Heart left ventricle (tissue), 16 donors: Measurements from ENCODE around the gene CFAP100. TPM values are rescaled to one million over a fixed set of nuclear protein-coding genes. Genes with fewer than 3 reads are reported as not detected.
A peak's percentile ranks its signal among the peaks of the same experiment; 100 is the strongest.

Source experiments
- ATAC-seq, 4 donors: fragments of 200-7000 bp; cut with Tn5 transposase; one replicate each; pipeline ENCODE4 v1.9.1; 2020 to 2022; ENCODE audit warnings: moderate library complexity in 4 of 4, mild to moderate bottlenecking in 3 of 4, moderate number of reproducible peaks in 1 of 4
- DNase-seq, 5 donors: peaks; one replicate each; pipeline ENCODE4 v3.0.0-alpha.2; 2020
- H3K27ac ChIP-seq, 12 donors: fragments of 200-600 bp; sonication (generic) in 4 of 12; one replicate each; pipeline versions ENCODE4 v1.5.0 to v1.8.0; 2016 to 2022; ENCODE audit warnings: mild to moderate bottlenecking in 2 of 12
- H3K27me3 ChIP-seq, 9 donors: fragments of 200-600 bp; sonication (generic) in 2 of 9; one replicate each; pipeline versions ENCODE4 v1.5.1 to v1.8.0; 2016 to 2022; ENCODE audit warnings: mild to moderate bottlenecking in 3 of 9
- H3K36me3 ChIP-seq, 9 donors: fragments of 200-600 bp; sonication (generic) in 2 of 9; one replicate each; pipeline versions ENCODE4 v1.5.0 to v1.8.0; 2018 to 2022; ENCODE audit warnings: mild to moderate bottlenecking in 2 of 9
- H3K4me1 ChIP-seq, 12 donors: fragments of 200-600 bp; sonication (generic) in 4 of 12; one replicate each; pipeline versions ENCODE4 v1.5.0 to v1.8.0; 2016 to 2022; ENCODE audit warnings: mild to moderate bottlenecking in 3 of 12
- H3K4me3 ChIP-seq, 12 donors: fragments of 200-600 bp; sonication (generic) in 4 of 12; one replicate each; pipeline versions ENCODE4 v1.5.0 to v1.8.0; 2017 to 2022; ENCODE audit warnings: mild to moderate bottlenecking in 9 of 12, moderate library complexity in 4 of 12
- H3K9me3 ChIP-seq, 12 donors: fragments of 200-600 bp; sonication (generic) in 4 of 12; one replicate each; pipeline versions ENCODE4 v1.5.0 to v1.8.0; 2016 to 2022; ENCODE audit warnings: mild to moderate bottlenecking in 1 of 12
- POLR2A ChIP-seq, 2 donors: fragments of 450-650 bp; IDR thresholded peaks; one replicate each; pipeline ENCODE4 v1.6.1; 2017; ENCODE audit warnings: antibody characterized with exemption in 2 of 2, mild to moderate bottlenecking in 2 of 2, moderate library complexity in 2 of 2
- WGBS, 4 donors: extraction: QIAGEN DNeasy Blood & Tissue Kit in 2 of 4; methylation state at CpG; one replicate each; pipeline versions ENCODE4 v1.1.5 to v1.1.7; 2013 to 2018; 5-methylcytosine and 5-hydroxymethylcytosine counted together
- intact Hi-C, 10 donors: fragments of 100-400 bp; cut with DNase I; formaldehyde crosslinking; loops; one replicate each; pipeline versions ENCODE4 v1.11.1 to v1.14.2; 2022
- polyA plus RNA-seq, 2 donors: library from polyadenylated mRNA; stranded (reverse); fragments of 200-250 nt; gene quantifications; one replicate each; pipeline ENCODE4 v1.2.3, GENCODE V29; 2013
- total RNA-seq, 9 donors: library from RNA; depleted of rRNA in 2 of 9; stranded (reverse); fragments of >200 nt in 2 of 9; fragmentation: NEBNext Ultra II Directional in 3 of 9; extraction: Animal tissue kit (Norgen Biotek cat#: 25700) in 3 of 9; gene quantifications; one replicate each; pipeline versions ENCODE4 v1.1.0 to v1.2.4, GENCODE V29; 2016 to 2023
- TF ChIP-seq, protein P1 (sequence below), 12 donors: fragments of 200-600 bp; sonication (generic) in 4 of 12; IDR thresholded peaks; one replicate each; pipeline versions ENCODE4 v1.5.0 to v1.8.0; 2018 to 2022; ENCODE audit warnings: antibody characterized with exemption in 12 of 12, mild to moderate bottlenecking in 5 of 12
- donor health status: ischemic (EF 13 %, LVEDD 7.1; RV severe dilation, severe dysfunction).
- donor health status: healthy with polysubstance abuse.
- donor health status: DM: no; HTN: yes; CAD: no.
- donor health status: DM: no; HTN: no; CAD: no.
- donor health status: ischemic (EF 25% LVEDD 6.9; RV normal size, moderate dysfunction).
- donor health status: ischemic (EF 25% LVEDD 5.7; RV mildly dilated, moderate dysfunction).
- donor health status: healthy.
- donor health status: DM: yes; HTN: yes; CAD: no.
- donor health status: ischemic (EF 35%, LVEDD 5.7; RV mildly dilated, moderate dysfunction).
- donor health status: nonischemic (EF 11% LVEDD 7.7; RV severe dilation, severe dysfunction).
- donor health status: DM: yes; HTN: yes; CAD: no.
- donor health status: PGD.
- donor health status: ischemic (EF 29% LVEDD 5.4; RV normal size, mild dysfunction).
- donor health status: nonischemic (EF 23%, LVEDD 6.1; RV moderate dilation, normal function).

Gene CFAP100
- total and polyA plus RNA-seq, 11 donors = not detected

DNA sequence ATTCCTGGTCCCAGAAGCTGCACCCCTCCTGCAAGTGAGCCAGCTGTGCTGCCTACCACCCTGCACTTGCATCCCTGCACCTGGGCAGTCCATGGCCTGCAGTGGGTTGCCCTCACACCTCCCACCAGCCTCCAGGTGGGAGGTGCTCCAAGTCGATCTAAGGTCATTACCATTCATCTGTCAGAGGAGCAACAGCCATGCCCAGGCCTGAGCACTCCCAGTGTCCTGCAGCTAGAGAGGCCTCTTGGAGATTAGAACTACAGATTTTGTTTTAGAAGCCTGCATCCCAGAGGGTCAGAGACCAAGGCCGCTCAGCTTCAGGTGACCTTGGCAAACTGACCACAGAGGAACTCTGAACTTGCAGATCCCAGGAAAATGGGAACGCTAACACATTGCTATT, 90.0 kb downstream of the CFAP100 start:
- intact Hi-C loops = no loop called here
- Histone ChIP-seq H3K4me1 (peaks cover 0 to 12% (median 9%) of the 10 kb centered on the region in 12 donors), H3K36me3 (no peaks in the 10 kb centered on the region), H3K27ac (no peak overlapping the region), H3K9me3 (no peaks in the 10 kb centered on the region), H3K27me3 (no peaks in the 10 kb centered on the region), H3K4me3 (no peak overlapping the region)
- DNase-seq = peak in 2 of 5 donors; percentile 6 to 33
- ATAC-seq = no peak
- 76 to 87% (median 81%) methylated on average over 3 of the region's 3 CpGs for WGBS, 4 donors
- TF ChIP-seq POLR2A (IDR thresholded peaks at IDR 0.05) = no peak

DNA sequence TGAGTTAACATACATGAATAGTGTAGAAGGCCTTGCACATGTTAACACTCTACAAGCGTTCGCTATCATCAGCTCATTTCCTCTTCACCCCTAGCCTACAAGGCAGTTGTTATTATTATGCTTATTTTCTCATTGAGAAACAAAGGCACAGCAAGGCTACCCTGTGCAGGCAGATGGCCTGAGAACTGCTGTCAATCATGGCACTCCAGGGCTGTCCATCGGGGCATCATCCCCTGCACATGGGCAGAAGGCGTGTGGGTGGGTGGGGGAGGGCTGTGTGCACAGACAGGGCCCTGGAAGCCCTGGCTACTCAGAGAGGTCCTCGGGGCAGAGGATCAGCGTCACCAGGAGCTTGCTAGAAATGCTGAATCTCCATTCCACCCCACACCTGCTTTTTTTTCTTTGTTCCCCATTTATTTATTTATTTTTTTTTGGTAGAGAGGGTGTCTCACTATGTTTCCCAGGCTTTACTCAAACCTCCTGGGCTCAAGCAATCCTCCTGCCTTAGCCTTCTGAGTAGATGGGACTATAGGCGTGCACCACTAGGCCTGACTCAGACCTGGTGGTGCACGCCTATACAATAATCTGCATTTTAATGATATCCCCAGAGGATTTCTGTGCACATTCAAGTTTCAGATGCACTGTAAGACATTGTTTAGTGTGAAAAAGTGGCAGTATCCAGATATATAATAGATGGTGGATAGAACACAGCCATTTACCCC, 90.6 kb downstream of the CFAP100 start:
- H3K36me3 ChIP-seq = no peaks in the 10 kb centered on the region
- intact Hi-C loops = no loop called here
- H3K4me3 ChIP-seq = no peak overlapping the region
- ATAC-seq (no peak), DNase-seq (no peak)
- H3K27ac ChIP-seq = no peak overlapping the region
- no peaks in the 10 kb centered on the region for H3K9me3 ChIP-seq
- TF ChIP-seq, protein P1, sequence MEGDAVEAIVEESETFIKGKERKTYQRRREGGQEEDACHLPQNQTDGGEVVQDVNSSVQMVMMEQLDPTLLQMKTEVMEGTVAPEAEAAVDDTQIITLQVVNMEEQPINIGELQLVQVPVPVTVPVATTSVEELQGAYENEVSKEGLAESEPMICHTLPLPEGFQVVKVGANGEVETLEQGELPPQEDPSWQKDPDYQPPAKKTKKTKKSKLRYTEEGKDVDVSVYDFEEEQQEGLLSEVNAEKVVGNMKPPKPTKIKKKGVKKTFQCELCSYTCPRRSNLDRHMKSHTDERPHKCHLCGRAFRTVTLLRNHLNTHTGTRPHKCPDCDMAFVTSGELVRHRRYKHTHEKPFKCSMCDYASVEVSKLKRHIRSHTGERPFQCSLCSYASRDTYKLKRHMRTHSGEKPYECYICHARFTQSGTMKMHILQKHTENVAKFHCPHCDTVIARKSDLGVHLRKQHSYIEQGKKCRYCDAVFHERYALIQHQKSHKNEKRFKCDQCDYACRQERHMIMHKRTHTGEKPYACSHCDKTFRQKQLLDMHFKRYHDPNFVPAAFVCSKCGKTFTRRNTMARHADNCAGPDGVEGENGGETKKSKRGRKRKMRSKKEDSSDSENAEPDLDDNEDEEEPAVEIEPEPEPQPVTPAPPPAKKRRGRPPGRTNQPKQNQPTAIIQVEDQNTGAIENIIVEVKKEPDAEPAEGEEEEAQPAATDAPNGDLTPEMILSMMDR (IDR thresholded peaks at IDR 0.05) = no peak
- H3K4me1 ChIP-seq = peaks cover 0 to 17% (median 9%) of the 10 kb centered on the region in 12 donors
- H3K27me3 ChIP-seq = no peaks in the 10 kb centered on the region
- WGBS, 4 donors = 84 to 90% (median 89%) methylated on average over 8 of the region's 8 CpGs

DNA sequence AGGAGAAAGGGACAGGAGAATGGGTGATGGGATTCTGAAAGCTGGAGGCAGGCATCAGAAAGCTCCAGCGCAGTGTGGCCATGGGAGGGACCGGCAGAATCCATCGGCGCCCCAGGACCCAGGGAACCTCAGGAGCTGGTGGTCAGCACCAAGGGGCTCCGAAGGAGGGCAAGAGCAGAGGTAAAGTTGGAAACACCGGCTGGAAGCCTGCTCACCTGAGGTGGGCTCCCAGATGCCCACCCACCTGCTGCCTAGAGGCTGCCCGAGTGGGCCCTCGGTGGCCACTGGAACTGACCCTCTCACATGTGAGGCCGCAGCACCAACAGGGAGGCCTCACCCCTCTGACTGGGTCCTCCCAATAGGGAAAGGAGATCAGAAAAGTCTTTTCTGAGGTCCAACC, 91.2 kb downstream of the CFAP100 start:
- Histone ChIP-seq H3K9me3 (no peaks in the 10 kb centered on the region), H3K27me3 (no peaks in the 10 kb centered on the region), H3K4me1 (peaks cover 0 to 21% (median 9%) of the 10 kb centered on the region in 12 donors), H3K4me3 (no peak overlapping the region), H3K27ac (no peak overlapping the region), H3K36me3 (no peaks in the 10 kb centered on the region)
- TF ChIP-seq, protein P1 (IDR thresholded peaks at IDR 0.05) = no peak
- no peak for TF ChIP-seq POLR2A (IDR thresholded peaks at IDR 0.05)
- 94 to 97% (median 96%) methylated on average over 7 to 9 of the region's 9 CpGs for WGBS, 4 donors
- DNase-seq (peak in 2 of 5 donors; percentile 14 to 29), ATAC-seq (no peak)
- intact Hi-C loops = no loop called here

Other genes starting within 250 kb of the CFAP100 start
- 10 to 100 TPM; 26.9 to 74.1 (median 29.4) TPM for gene ALDH1L1, start 214.3 kb upstream of the CFAP100 start, total RNA-seq
- gene ALDH1L1, start 214.3 kb upstream of the CFAP100 start, polyA plus RNA-seq = 10 to 100 TPM; 13.4 to 27.2 TPM
- 10 to 100 TPM; 10.5 to 85.8 (median 31.0) TPM for gene KLF15, start 37.5 kb upstream of the CFAP100 start, total RNA-seq
- 10 to 100 TPM; 39.9 to 70.6 TPM for gene KLF15, start 37.5 kb upstream of the CFAP100 start, polyA plus RNA-seq
- 10 to 100 TPM; 15.4 to 40.3 (median 20.2) TPM for gene ZXDC, start 81.0 kb downstream of the CFAP100 start, total RNA-seq
- gene ZXDC, start 81.0 kb downstream of the CFAP100 start, polyA plus RNA-seq = 10 to 100 TPM in 1 of 2 donors, 1 to 10 TPM in 1; 8.7 to 10.9 TPM
- not detected for gene UROC1, start 122.9 kb downstream of the CFAP100 start, total RNA-seq
- gene UROC1, start 122.9 kb downstream of the CFAP100 start, polyA plus RNA-seq = not detected
- gene CHST13, start 129.2 kb downstream of the CFAP100 start, total RNA-seq = 1 to 10 TPM in 1 of 9 donors, under 1 TPM in 7, not detected in 1; 0.30 to 2.3 (median 0.48) TPM
- under 1 TPM; 0.07 to 0.15 TPM for gene CHST13, start 129.2 kb downstream of the CFAP100 start, polyA plus RNA-seq
- gene C3orf22, start 164.0 kb downstream of the CFAP100 start, total RNA-seq = not detected
- gene C3orf22, start 164.0 kb downstream of the CFAP100 start, polyA plus RNA-seq = not detected